HFFc6 (cell line): ENCODE results near the gene SLC35B2. TPM values are rescaled to one million over a fixed set of nuclear protein-coding genes. Genes with fewer than 3 reads are reported as not detected.

Source experiments
- DNase-seq: peaks from one replicate; pipeline ENCODE4 v3.0.0-alpha.2; 2018
- H3K27ac Mint-ChIP-seq: 2 replicates; pipeline ENCODE4 v1.8.0; 2020; ENCODE audit warnings: mild to moderate bottlenecking, mixed read lengths
- H3K27me3 Mint-ChIP-seq: 2 replicates; pipeline ENCODE4 v1.8.0; 2021; ENCODE audit warnings: mild to moderate bottlenecking, moderate library complexity, mixed read lengths; ENCODE audit not compliant: insufficient read depth
- H3K36me3 Mint-ChIP-seq: 2 replicates; pipeline ENCODE4 v1.8.0; 2021; ENCODE audit warnings: low read depth, mixed read lengths
- H3K4me1 Mint-ChIP-seq: 2 replicates; pipeline ENCODE4 v1.8.0; 2020; ENCODE audit warnings: low read depth, mixed read lengths
- H3K4me3 Mint-ChIP-seq: 2 replicates; pipeline ENCODE4 v1.8.0; 2020; ENCODE audit warnings: mild to moderate bottlenecking, moderate library complexity, mixed read lengths
- H3K9me3 Mint-ChIP-seq: 2 replicates; pipeline ENCODE4 v1.8.0; 2020; ENCODE audit warnings: mild to moderate bottlenecking, mixed read lengths
- CTCF ChIP-seq: fragments of 200-600 bp; sonication (generic); IDR thresholded peaks from 2 replicates; pipeline ENCODE4 v1.5.0; 2021; ENCODE audit warnings: antibody characterized with exemption, mild to moderate bottlenecking
- total RNA-seq, 6 experiments: library from RNA; stranded (reverse); fragmentation: NEBNext Ultra II Directional; extraction: Animal tissue kit (Norgen Biotek cat#: 25700); gene quantifications; 2 replicates in 1 of 6; 3 replicates in 5 of 6; pipeline ENCODE4 v1.2.3, GENCODE V29; 2021

SLC35B2 gene
- total RNA-seq, 6 experiments from 2014 or later, result 108 to 132 (median 120) TPM

GRCh38 chr6:44250067-44250717 is 7.1 kb downstream of the SLC35B2 start:
- Mint-ChIP-seq H3K27me3 (peaks cover 21% of the 10 kb centered on the region), H3K36me3 (peaks cover 84% of the 10 kb centered on the region), H3K4me3 (peak overlapping the region; percentile 98), H3K27ac (peak overlapping the region; percentile 98), H3K9me3 (peaks cover 12% of the 10 kb centered on the region), H3K4me1 (peaks cover 75% of the 10 kb centered on the region)
- DNase-seq, result no peak
- no peak for TF ChIP-seq CTCF

- Mint-ChIP-seq H3K36me3 (peaks cover 75% of the 10 kb centered on the region), H3K27me3 (peaks cover 14% of the 10 kb centered on the region), H3K4me3 (peak overlapping the region; percentile 98), H3K4me1 (peaks cover 66% of the 10 kb centered on the region), H3K9me3 (peaks cover 12% of the 10 kb centered on the region), H3K27ac (peak overlapping the region; percentile 98)
- DNase-seq, result no peak
- no peak for TF ChIP-seq CTCF
Observed at GRCh38 chr6:44249082-44249748, 8.1 kb downstream of the SLC35B2 start.

- peaks cover 14% of the 10 kb centered on the region for H3K27me3 Mint-ChIP-seq
- no peak for DNase-seq
- H3K4me3 Mint-ChIP-seq, result peak overlapping the region; percentile 98
- H3K36me3 Mint-ChIP-seq, result peaks cover 69% of the 10 kb centered on the region
- H3K4me1 Mint-ChIP-seq, result peaks cover 60% of the 10 kb centered on the region
- peak overlapping the region; percentile 98 for H3K27ac Mint-ChIP-seq
- peaks cover 12% of the 10 kb centered on the region for H3K9me3 Mint-ChIP-seq
- TF ChIP-seq CTCF, result no peak
Observed at GRCh38 chr6:44248579-44248978, 8.7 kb downstream of the SLC35B2 start.

DNA sequence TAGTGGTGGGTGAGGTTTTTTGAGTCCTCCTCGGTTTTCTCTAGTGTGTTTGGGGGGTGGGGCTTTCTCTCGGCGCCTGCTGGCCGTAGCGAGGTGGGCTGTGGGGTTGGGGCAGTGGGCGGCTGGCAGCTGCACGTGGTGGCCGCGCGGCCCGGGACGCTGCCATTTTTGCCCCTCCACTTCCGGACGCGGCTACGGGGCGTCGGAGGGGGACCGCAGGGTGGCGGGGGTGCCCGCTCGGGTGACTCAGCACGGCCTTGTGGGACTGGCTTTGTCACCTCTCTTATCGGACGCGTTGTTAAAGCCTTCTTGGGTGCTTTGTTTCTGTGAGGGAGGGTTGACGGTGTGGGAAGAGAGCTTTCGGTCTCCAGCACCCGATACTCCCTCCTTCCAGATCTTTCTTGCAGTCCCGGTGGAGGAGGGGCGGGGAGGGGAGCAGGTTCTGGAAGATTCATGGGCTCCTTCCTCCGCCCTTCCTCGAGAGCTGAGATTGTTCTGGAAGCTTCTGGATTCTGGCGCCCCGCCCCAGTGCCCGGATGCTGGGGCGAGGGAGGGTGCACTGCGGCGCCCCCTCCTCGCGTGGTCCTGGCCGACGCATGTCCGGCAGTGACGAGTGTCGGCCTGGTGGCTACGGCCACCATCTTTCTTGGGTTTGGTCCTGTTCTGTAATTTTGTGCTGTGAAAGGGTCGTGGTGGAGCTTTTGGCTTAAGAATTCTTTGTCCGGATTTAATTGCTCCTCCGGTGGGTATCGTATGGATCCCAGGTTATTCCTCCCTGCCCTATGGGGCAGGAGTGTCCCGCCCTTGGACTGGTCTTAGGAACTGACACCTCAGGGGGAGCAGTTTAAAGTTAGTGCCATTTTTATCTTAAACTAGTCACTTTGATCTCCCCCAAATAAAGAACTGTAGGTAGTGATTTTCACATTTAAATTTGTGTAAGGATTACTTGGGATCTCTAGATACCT is 9.7 kb downstream of the SLC35B2 start:
- H3K4me1 Mint-ChIP-seq, result peaks cover 51% of the 10 kb centered on the region
- H3K4me3 Mint-ChIP-seq, result peak overlapping the region; percentile 98
- peaks cover 59% of the 10 kb centered on the region for H3K36me3 Mint-ChIP-seq
- H3K9me3 Mint-ChIP-seq, result peaks cover 12% of the 10 kb centered on the region
- no peak; the same call in 1 of the 2 replicates for TF ChIP-seq CTCF
- DNase-seq, result peak; percentile 58
- H3K27ac Mint-ChIP-seq, result peak overlapping the region; percentile 98
- H3K27me3 Mint-ChIP-seq, result peaks cover 16% of the 10 kb centered on the region

- no peak for TF ChIP-seq CTCF
- Mint-ChIP-seq H3K4me1 (peaks cover 46% of the 10 kb centered on the region), H3K9me3 (peaks cover 12% of the 10 kb centered on the region), H3K36me3 (peaks cover 51% of the 10 kb centered on the region), H3K27ac (peak within 1 kb of the TSS; percentile 98), H3K27me3 (peaks cover 17% of the 10 kb centered on the region), H3K4me3 (peak within 1 kb of the TSS; percentile 98)
- peak; percentile 98 for DNase-seq
Observed at GRCh38 chr6:44246663-44247337, 10.5 kb downstream of the SLC35B2 start, which contains the start of gene HSP90AB1. HSP90AB1 (plus strand) TSS chr6:44247101; CDS start chr6:44248630, 1,529 bp downstream.
